Retina (tissue), 1 donor: Measurements from ENCODE around the gene BCAT1.
"Not testable (repeated sequence)": the region's sequence is repeated elsewhere in the genome, so short reads cannot be mapped to it uniquely, and the experiment has no call there.

Experiments used
- DNase-seq: peaks from one replicate; pipeline ENCODE4 v3.0.0-alpha.2; 2016

BCAT1 gene

DNA sequence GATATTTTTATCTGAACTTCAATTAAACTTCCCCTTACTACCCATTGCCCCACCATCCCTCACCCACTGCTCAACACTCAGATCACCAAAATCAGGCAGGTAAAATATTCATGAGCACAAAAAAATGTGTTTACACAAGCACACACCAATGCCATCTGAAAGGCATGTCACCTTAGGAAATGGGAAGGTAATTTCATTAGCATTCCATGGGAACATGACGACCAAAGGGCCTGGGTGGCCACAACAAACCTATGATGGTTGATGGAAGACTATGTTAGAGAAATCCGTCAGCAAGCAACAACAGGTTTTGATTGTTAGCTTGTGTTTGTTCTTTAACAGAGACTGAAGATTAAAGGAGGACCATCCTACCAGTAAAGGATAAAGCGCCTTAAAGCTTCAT, 97.6 kb downstream of the BCAT1 start:
- no peak for DNase-seq

DNA sequence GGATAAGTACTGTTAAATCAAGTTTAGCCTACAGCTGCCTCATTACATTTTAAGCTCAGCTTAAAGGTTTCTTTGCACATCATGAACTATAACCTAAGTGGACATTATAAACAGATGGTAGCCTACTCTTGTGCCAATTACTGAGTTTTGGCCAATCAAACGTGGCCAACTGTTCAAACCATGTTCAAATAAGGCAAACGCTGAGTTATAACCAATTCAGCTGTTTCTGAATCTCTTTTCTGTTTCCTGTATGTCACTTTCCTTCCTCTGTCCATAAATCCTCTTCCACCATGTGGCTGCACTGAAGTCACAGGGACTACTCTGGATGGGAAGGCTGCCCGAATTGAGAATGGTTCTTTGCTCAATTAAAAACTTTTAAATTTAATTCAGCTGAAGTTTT, 98.4 kb downstream of the BCAT1 start:
- no peak for DNase-seq

DNA sequence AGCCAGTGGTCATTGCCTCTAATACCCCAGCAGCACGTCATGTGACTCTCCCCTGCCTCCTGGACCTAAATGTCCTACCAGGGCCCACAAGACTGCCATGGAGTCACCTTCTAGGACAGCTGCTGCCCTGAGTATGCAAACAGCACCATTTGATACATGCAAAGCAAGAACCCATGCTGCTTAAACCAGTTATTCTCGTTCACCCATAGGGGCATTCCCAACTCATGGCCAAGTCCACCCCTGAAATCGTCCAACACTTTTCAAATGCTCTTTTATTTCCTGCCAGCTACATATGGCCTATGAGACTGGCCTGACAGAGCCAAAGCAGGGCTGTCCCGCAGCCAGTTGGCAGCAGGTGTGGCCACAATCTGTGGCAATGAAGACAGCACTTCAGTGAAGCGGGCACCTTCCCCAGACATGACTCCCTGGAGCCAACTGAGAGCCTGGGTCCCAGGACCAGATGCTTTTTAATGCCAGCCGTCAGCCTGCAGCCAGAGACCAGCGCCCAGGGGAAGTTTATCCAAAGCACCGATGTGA, 99.9 kb downstream of the BCAT1 start:
- no peak for DNase-seq

DNA sequence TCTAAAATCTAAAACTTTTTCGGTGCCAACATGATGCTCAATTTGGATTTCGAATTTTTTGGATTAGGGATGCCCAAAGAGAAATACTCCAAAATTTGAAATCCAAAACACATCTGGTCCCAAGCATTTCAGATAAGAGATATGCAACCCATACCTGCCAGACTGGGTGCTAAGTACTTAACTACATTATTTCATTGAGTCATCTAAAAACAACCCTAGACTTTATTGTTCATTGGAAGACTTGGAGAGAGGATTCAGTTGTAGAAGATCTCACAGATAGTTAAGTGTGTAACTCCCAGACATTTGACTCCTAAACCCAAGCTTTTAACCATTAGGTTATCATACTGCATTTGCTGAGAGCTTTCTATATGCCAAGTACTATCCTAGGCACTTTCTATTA, 102.2 kb downstream of the BCAT1 start:
- DNase-seq: no peak

DNA sequence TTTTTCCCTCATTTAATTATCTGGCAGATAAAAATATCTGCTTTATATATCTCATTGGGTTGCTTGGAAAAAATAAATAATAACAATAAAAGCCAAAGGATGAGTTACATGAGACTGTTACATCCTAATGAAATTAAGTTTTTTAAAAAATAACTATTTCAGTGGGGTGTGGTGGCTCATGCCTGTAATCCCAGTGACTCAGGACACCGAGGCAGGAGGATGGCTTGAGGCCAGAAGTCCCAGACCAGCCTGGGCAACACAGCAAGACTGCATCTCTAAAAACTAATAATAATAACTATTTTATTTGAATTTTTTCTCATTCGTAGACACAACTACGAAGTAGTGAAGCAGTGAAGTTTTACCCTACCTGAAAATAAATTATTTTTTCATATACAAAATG, 103.3 kb downstream of the BCAT1 start:
- no peak for DNase-seq

DNA sequence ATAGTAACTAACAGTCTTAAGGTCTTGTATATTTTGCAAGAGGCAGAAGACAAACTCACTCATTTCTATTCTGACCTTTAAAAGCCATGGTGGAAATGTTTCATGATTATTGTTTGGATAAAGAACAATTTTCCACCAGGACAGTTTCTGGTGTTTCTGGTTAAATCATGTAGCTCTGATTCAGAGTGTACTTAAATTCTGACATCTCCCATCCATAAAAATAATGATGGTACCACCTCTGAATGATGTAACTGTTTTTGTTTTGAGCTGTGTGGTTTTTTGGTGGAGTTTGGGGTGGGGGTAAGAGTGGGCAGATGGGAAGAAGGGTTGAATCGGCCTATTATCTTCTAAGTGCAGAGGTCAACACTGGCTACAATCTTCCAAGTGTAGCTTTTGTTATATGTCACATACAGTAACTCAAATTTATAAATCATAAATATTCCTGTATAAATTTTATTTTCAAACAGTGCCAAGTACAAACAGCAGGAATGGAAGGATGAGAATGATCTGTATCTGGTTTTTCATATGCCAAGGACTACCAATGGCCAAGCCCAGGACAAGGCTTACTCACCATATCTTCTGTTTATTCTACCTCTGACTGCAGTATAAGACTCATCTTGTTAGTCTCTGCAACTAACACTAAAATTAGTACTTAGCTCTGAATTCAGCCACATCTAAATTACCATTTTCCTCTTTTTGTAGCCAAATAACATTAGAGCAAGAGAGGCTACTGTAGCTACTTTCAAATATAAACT, 108.7 kb downstream of the BCAT1 start:
- DNase-seq: no peak

DNA sequence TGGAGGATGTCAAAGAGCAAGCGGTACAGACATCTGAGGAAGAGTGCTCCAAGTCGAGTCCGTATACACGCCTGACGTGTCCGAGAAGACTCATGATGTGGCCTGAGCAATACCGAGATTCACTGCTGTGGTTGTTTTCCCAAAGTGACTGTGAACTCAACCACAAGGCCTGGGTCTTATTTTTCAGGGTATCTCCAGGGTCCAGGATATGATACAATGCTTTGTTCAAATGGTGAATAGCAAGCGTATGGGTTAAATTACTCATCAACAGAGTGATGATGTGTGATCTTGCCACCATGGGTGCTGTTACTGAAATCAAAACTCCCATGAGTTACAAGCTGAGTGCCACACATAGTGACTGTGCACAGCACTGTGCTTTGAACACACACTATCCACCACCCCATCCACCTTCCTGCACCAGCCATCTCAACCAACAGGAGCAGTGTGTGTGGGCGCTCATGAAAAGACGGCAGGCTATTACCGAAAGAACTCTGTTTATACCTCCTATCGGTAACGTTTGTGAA, 109.6 kb downstream of the BCAT1 start:
- DNase-seq: no peak

DNA sequence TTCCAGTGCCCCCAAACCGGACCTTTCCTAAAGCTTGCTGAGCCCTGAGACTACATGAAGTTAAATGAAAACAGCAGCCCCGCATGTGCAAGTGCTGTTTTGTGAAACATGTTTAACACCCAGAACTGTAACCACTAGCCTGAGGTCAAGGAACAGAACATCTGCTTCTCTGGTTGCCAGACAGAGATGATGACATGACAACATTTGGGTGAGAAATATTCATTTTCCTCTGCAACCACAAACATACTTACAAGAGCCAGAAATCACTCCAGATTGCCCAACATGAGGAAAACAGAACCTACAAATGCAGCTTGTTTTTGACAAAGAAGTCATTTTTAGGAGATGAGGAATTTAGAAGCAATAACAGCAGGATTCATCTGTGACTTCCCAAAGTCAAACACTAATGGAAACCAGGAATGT, 110.4 kb downstream of the BCAT1 start:
- no peak for DNase-seq

DNA sequence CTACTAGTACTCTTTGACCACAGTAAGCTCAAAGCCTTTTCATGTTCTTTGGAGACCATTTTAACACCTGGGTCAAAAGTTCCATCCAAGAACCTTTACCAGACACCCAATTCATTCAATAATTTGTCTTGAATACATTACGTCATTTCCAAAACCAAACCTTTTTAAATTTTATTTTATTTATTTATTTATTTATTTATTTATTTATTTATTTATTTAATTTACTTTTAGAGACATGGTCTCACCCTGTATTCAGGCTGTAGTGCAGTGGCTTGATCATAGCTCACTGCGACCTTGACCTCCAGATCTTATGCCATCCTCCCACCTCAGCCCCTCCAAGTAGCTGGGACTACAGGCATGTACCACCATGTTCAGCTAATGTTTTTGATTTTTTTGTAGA, 113.5 kb downstream of the BCAT1 start:
- no peak for DNase-seq

DNA sequence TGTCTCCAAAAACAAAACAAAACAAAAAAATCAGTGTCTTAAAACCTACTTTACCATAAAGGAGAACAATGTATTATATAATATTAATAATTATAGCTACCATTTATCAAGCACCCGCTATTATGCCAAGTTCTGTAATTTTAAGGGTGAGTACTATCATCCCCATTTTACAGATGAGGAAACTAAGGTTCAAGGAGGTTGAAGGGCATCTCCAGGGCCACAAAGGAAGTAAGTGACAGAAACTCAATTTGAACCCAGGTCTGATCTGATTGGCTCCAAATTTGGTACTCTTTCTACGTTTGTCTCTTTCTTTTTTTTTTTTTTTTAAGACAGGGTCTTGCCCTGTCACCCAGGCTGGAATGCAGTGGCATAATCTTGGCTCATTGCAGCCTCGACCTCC, 115.4 kb downstream of the BCAT1 start:
- no peak for DNase-seq

DNA sequence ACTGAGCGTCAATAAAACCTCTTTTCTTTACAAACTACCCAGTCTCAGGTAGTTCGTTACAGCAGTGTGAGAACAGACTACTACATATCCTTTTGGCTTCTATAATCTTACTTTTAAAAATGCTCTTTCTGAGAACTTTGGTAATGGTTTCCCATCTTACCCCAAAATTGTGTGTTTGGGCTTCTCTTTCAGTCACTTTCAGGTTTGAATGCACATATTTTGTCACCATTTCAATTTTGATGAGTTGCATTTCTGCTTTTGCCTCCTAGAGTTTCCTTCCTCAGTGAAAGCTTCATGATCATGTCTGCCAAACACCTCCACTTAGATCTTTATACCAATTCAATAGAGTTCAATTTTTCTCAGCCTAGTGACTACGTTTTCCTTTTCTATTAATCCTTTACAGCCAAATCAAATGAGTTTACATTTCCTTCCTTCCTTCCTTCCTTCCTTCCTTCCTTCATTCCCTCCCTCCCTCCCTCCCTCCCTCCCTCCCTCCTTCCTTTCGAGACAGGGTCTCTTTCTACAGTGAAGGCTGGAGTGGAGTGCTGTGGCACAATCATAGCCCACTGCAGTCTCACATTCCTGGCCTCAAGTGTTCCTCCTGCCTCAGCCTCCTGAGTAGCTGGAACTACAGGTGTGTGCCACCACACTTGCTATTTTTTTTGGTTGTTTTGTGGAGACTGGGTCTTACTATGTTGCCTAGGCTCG, 124.9 kb downstream of the BCAT1 start:
- no peak for DNase-seq

DNA sequence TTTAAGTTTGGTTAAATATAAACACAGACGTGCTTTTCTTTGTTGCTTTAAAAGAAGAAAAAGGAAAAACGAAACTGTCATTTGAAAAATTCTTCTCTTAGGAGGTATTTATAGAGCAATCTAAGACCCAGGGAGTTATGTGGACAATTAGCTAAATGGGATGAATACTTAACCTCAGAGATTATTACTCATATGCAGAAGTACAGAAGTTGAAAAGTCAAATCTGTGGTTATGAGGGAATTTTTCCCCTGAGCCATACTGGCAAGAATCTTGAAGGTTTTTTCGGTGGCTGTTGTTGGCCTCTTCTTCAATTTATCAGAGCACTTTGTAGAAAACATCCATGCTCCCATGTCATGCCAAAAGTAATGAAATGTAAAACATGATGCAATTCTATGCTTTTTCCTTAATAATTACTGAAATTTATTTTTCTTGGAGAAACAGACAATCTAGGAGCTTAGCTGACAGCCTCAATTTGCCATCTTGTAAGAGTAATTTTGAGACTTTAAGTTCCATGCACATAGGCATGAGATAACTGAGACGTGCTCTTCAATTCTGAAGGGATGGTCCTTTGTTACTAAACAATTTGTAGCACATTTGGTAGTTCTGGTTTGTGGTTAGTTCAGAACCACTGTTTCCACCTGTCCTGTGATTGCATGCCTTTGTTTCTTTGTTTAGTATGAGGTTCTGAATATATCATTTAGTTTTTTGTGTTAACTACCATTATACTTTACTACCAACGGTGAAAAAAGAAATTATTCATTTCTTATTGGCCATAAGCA, 126.6 kb downstream of the BCAT1 start:
- DNase-seq: no peak

DNA sequence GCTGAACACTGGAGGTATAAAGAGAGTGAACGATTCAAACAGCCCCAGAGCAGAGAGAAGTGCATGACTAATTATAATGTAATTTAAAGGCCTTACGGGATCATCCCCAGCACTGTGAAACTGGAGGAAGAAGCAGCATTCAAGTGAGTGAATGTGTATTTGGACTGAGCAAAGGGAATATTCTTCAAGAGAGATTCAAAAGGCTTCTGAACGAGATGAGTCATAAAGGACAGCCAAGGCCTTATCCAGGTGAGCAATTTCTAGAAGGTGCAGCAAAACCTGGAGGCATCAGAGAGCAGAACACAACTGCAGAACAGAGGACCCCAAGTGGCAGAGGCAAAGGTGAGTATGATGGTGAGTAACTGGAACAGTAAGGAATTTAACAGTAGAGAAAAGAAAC, 127.2 kb downstream of the BCAT1 start:
- no peak for DNase-seq

DNA sequence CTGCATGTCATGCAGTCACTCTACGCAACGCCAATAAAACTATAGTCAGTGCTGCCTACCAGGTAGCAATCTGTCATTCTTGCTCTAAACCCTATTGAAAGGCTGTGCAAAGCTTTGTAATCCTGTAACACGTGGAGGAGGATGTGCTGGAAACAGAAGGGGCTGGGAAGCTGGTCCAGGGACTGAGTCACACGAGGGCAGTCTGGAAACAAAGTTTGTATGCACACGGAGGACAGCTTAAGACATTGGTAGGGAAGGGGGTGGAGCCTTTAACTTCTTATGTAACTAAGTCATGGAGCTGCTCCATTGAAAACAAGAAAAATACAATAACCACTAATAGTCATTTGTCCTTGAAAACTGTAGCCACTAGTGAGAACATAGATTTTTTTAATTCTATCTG, 128.0 kb downstream of the BCAT1 start:
- no peak for DNase-seq

DNA sequence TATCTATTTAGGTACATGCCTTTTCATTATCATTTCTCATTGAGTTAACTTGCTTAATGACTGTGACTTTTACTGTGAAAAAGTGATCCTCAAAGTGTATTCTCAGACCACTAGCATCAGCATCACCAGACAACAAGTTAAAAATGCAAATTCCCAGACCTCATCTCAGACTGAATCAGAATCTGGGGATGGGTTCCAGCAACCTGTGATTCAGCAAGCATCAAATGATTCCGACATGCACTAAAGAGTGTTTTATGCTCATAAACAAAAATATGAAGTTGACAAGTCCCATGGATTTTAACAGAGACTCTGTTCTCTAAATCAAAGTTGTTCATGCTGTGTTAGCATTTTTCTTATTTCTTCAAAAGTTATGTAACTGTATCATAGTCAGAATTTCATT, 130.6 kb downstream of the BCAT1 start:
- no peak for DNase-seq

DNA sequence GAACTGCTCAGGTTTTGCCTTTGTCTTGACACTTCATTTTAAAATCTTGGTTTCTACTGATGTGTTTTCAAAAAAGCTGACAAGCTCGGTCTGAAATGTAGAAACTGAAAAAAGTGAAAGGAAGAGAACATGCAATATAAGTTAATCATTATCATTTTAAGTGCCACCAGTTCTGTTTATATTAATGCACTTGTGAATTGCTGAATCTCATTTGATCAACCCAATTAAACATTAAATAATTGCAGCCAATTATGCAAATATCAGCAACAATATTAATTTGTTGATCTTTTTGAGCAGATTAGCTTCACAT, 133.8 kb downstream of the BCAT1 start:
- DNase-seq: no peak

DNA sequence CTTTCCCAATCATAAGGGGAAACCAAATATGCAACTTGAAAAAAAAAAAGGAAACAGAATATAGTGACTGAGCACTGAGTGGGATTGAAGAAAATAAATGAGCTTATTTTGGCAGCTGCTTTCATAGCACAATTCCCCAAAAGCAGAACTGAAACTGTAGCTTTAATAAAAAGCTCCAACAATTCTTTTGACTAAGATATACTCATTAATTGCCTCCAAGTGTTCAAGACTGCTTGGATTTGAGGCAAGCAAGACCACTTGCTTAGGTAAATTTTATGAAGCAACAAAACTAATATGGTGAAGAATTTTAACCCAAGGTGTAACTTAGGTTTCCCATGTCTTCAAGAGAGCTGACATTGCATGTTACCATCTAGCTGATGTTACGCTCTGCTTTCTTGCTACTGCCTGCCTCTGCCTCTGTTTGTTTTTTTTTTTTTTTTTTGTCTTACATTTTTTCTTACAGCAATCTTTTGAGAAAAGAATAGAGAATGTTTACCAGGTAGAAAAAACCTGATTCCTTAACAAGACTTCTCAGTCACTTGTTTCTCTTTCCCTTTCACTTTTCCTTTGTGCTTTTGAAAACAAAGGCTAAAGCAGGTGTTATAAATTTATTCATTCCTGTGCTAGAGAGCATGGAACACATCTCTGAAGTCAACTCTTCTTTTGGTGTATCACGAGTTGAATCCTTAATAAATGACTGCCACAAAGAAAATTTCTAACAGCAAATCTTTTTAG, 134.4 kb downstream of the BCAT1 start:
- no peak for DNase-seq

DNA sequence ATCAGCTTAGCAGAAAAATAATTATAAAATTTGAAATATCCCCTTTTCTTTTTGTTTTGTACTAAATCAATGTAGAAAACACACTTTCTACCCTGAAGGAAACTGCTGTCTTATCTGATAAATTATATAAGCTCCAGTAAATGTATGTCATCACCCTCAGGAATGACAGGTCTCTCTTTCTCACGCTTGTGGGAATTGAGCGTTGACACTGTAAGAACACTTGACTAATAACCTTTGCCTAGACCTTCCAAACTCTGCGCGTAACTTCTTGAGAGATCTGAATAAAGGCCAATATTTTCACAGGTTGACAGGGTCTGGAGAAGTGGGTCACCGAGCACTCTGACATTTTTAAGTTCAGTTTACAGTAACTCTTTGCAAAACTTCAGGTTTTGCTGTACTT, 138.5 kb downstream of the BCAT1 start:
- DNase-seq: no peak

DNA sequence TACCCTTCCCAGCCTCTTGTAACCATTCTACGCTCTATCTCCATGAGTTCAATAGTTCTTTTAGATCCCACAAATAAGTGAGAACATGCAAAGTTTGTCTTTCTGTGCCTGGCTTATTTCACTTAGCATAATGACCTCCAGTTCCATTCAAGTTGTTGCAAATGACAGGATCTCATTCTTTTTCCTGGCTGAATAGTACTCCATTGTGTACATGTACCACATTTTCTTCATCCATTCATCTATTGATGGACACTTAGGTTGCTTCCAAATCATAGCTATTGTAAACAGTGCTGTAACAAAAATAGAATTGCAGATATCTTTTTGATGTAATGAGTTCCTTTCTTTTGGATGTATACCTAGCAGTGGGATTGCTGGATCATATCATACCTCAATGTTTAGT, 139.6 kb downstream of the BCAT1 start:
- not testable (repeated sequence) for DNase-seq

DNA sequence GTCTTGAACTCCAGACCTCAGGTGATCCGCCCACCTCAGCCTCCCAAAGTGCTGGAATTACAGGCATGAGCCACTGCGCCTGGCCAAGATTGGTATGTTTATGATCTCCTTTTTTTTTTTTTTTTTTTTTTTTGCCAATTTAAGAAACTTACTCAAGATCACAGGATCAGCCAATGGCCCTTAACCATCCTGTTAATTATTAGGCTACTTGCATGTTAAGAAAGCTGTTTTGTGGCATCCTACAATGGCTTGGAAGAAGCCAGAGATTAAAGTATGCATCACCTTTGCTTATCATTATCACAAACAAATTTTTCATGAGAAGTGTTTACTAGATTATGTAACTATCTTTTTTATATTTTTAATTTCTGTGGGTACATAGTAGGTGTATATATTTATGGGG, 140.2 kb downstream of the BCAT1 start:
- DNase-seq: no peak

DNA sequence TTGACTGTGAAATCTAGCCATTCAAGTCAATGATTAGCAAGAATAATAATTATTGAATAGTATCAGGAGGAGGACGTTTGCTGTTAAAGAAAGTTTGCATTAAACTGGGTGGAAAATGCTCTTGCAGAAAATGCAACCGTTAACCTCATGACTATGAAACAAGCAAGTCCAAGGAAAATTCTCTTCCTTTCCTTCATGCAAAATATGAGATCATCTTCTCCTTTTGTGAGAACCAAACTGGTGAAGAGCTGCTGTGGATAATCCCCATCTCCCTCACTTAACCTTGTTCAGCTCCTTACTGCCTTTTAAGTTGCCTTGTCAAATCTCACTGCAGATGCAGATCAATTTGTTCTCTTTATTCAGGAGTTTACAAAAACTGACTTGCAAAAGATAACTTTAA, 142.5 kb downstream of the BCAT1 start:
- no peak for DNase-seq

DNA sequence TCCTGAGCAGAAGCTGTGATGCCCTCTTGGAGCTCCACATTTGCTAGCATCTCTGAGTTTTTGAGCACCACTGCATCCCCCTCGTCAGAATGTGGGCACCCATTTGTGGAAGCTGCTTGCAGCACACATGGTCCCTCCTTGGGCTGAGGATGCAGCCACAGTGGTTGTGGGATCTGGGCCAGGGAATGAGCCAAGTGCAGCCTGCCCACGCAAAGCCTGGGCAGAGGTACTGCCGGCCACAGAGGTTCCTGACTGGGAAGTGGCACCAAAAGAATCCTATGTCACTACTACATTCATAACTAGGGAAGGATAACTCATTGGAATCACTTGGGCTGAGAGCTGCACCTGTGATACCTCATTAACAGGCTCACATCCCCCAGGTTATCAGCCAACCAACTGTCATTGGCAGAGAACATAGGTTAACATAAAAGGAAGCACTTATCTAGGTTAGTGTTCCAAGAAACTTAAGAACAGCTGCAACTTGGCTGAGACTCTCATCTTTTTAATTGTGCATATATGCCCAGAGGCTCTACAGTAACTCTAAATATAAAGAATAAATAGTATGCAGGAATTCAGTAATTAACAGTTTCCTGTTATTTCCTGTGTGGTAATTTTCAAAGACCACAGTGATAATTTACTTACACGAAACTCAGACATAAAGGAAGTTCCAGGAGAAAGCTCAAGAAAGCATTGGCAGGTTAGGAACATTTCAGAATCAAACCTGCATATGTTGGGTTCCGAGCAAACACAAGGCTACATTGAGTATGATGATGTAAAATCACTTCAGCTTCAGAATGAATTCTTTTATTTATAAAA, 145.3 kb downstream of the BCAT1 start:
- DNase-seq: no peak
